Transverse colon (tissue), 4 donors: ENCODE data around the gene GPD2.

Experiments
- CTCF ChIP-seq, 5 experiments: fragments of 200-600 bp in 3 of 5; fragments of 450-650 bp in 2 of 5; sonication (generic) in 3 of 5; IDR thresholded peaks; 1 replicate in 2 of 5; 2 replicates in 3 of 5; pipeline ENCODE4 v1.5.1; 2016 to 2017; ENCODE audit warnings: antibody characterized with exemption in 5 of 5, inconsistent platforms in 3 of 5, mild to moderate bottlenecking in 2 of 5, moderate library complexity in 1 of 5
- EP300 ChIP-seq: sonication (generic); formaldehyde crosslinking; IDR thresholded peaks from one replicate; pipeline ENCODE4 v1.6.1; 2017; ENCODE audit warnings: antibody characterized with exemption, low read depth
- POLR2AphosphoS5 ChIP-seq, 3 donors: sonication (generic); formaldehyde crosslinking; IDR thresholded peaks; one replicate each; pipeline ENCODE4 v1.6.1; 2016; ENCODE audit warnings: antibody characterized with exemption in 3 of 3

- TF ChIP-seq POLR2AphosphoS5 (IDR thresholded peaks at IDR 0.05): no peak
- TF ChIP-seq CTCF (IDR thresholded peaks at IDR 0.05): no peak
- TF ChIP-seq EP300: no peak
Observed at GRCh38 chr2:156397229-156397628, 39.0 kb upstream of the GPD2 start.
